K562 (cell line): Measurements from ENCODE around the gene LMAN2L. TPM values are rescaled to one million over a fixed set of nuclear protein-coding genes. Genes with fewer than 3 reads are reported as not detected.

Source experiments
- ATAC-seq: fragments of 200-7000 bp; cut with Tn5 transposase; 3 replicates; pipeline ENCODE4 v1.9.1; 2020; ENCODE audit warnings: moderate library complexity
- BruUV-seq: library from RNA; stranded (reverse); fragments of 400-500 nt; replicated peaks from 2 replicates; lab custom pipeline; 2021; lab: Mats Ljungman, UMichigan
- CTCF ChIA-PET: fragments of 300-600 bp; formaldehyde crosslinking; extraction: SDS; loops from one replicate; lab custom pipeline; 2021; ENCODE audit warnings: low intra/inter-chr PET ratio; lab: Yijun Ruan, JAX
- POLR2A ChIA-PET: fragments of 300-600, 350-650 bp; sonication (Branson Sonifier 250); formaldehyde crosslinking; extraction: SDS; loops from one replicate; lab custom pipeline; 2021; ENCODE audit warnings: antibody characterized with exemption, inconsistent platforms; lab: Yijun Ruan, JAX
- DNase-seq, 4 experiments: peaks; one replicate each; pipeline versions ENCODE4 v3.0.0 to v3.0.0-alpha.2; 2011 to 2018; ENCODE audit warnings: low spot score in 3 of 4, mixed read lengths in 3 of 4; ENCODE audit errors: extremely low read depth in 1 of 4
- FAIRE-seq: peaks from 2 replicates; lab custom pipeline; 2011; peaks lifted over from hg19 to GRCh38; lab: Jason Lieb, UNC
- H2AFZ ChIP-seq: 2 replicates; pipeline ENCODE4 v1.6.0; 2011; ENCODE audit warnings: low read depth, low read length, control low read depth, inconsistent platforms
- H3K27ac ChIP-seq: fragments of 200-600 bp; 3 replicates; pipeline ENCODE4 v1.8.0; 2011; ENCODE audit warnings: low read depth, mild to moderate bottlenecking, control low read depth, inconsistent platforms, low read length, moderate library complexity, mixed read lengths; ENCODE audit errors: extremely low read depth
- H3K27me3 ChIP-seq, 2 experiments: fragments of 300-600 bp in 1 of 2; 2 replicates in 1 of 2; 3 replicates in 1 of 2; pipeline versions ENCODE4 v1.6.0 to v1.8.0; 2011; ENCODE audit warnings: inconsistent platforms in 2 of 2, low read length in 2 of 2, mild to moderate bottlenecking in 1 of 2, mixed read lengths in 1 of 2, moderate library complexity in 1 of 2; ENCODE audit not compliant: control insufficient read depth in 2 of 2, insufficient read depth in 2 of 2
- H3K36me3 ChIP-seq: fragments of 300-600 bp; 3 replicates; pipeline ENCODE4 v1.8.0; 2011; ENCODE audit warnings: mild to moderate bottlenecking, low read length, inconsistent platforms; ENCODE audit not compliant: control insufficient read depth, insufficient read depth
- H3K4me1 ChIP-seq, 2 experiments: fragments of 200-600 bp in 1 of 2; replicated peaks in 1 of 2; 2 replicates in 1 of 2; 3 replicates in 1 of 2; pipeline versions ENCODE4 v1.5.1 to v1.8.0; 2011; ENCODE audit warnings: inconsistent platforms in 2 of 2, low read length in 2 of 2, mild to moderate bottlenecking in 1 of 2, mixed read lengths in 1 of 2, moderate library complexity in 1 of 2; ENCODE audit not compliant: control insufficient read depth in 2 of 2, insufficient read depth in 2 of 2
- H3K4me2 ChIP-seq: 2 replicates; pipeline ENCODE4 v1.6.1; 2011; ENCODE audit warnings: low read length, control low read depth, inconsistent platforms, mixed read lengths; ENCODE audit not compliant: insufficient read depth
- H3K4me3 ChIP-seq: fragments of 200-600 bp; sonication (generic), shearing (Covaris generic); 2 replicates; pipeline ENCODE4 v1.5.1; 2016; ENCODE audit warnings: control low read depth, inconsistent platforms
- H3K79me2 ChIP-seq: fragments of 200-600 bp; 3 replicates; pipeline ENCODE4 v1.8.0; 2011; ENCODE audit warnings: low read length, inconsistent platforms; ENCODE audit not compliant: control insufficient read depth, insufficient read depth
- H3K9ac ChIP-seq, 2 experiments: 2 replicates each; pipeline versions ENCODE4 v1.6.0 to v1.6.1; 2011; ENCODE audit warnings: low read depth in 2 of 2, low read length in 2 of 2, control low read depth in 1 of 2, inconsistent platforms in 1 of 2, mild to moderate bottlenecking in 1 of 2, mixed read lengths in 1 of 2; ENCODE audit not compliant: insufficient read depth in 1 of 2
- H3K9me1 ChIP-seq: one replicate; pipeline ENCODE4 v1.6.0; 2011; ENCODE audit warnings: inconsistent platforms, mild to moderate bottlenecking, low read length, moderate library complexity; ENCODE audit not compliant: control insufficient read depth, insufficient read depth
- H3K9me3 ChIP-seq: replicated peaks from 2 replicates; pipeline ENCODE4 v1.5.1; 2011; ENCODE audit warnings: low read depth, low read length, inconsistent platforms; ENCODE audit not compliant: control insufficient read depth, insufficient read depth
- H4K20me1 ChIP-seq: replicated peaks from 2 replicates; pipeline ENCODE4 v1.6.1; 2011; ENCODE audit warnings: low read length, inconsistent platforms, mixed read lengths; ENCODE audit not compliant: control insufficient read depth, insufficient read depth
- ATF1 ChIP-seq, 2 experiments: fragments of 450-650 bp in 1 of 2; IDR thresholded peaks; 2 replicates each; pipeline ENCODE4 v1.6.1; 2016; ENCODE audit warnings: missing compliant biosample characterization in 1 of 2, missing genetic modification characterization in 1 of 2
- CHD4 ChIP-seq: fragments of 200-600 bp; sonication (generic); IDR thresholded peaks from 3 replicates; pipeline ENCODE4 v1.6.1; 2012; ENCODE audit warnings: low read depth, mild to moderate bottlenecking, mixed read lengths, low read length, inconsistent platforms; ENCODE audit not compliant: insufficient read depth, insufficient replicate concordance, poor library complexity, severe bottlenecking
- CREB1 ChIP-seq, 2 experiments: sonication (generic) in 1 of 2; formaldehyde crosslinking in 1 of 2; IDR thresholded peaks; 2 replicates each; pipeline versions ENCODE4 v1.6.1 to v1.8.0; 2012 to 2022; ENCODE audit warnings: inconsistent platforms in 1 of 2, mild to moderate bottlenecking in 1 of 2, missing genetic modification reagents in 1 of 2, moderate library complexity in 1 of 2
- FOXJ3 ChIP-seq: sonication (generic); formaldehyde crosslinking; IDR thresholded peaks from 2 replicates; pipeline ENCODE4 v1.4.0; 2020; ENCODE audit warnings: mild to moderate bottlenecking, missing genetic modification reagents
- PHF8 ChIP-seq: fragments of 200-600 bp; sonication (generic); IDR thresholded peaks from 2 replicates; pipeline ENCODE4 v1.6.1; 2012; ENCODE audit warnings: mixed run types, mild to moderate bottlenecking, inconsistent platforms, low read length, moderate library complexity, borderline replicate concordance
- POLR2AphosphoS5 ChIP-seq: IDR thresholded peaks from 2 replicates; pipeline ENCODE4 v1.6.1; 2011; ENCODE audit warnings: mild to moderate bottlenecking, low read depth, low read length, moderate library complexity; ENCODE audit not compliant: control insufficient read depth, insufficient read depth
- TFAM ChIP-seq: fragments of 250-450 bp; sonication (Bioruptor Pico); conservative IDR thresholded peaks from 2 replicates; pipeline ENCODE4 v1.5.0; 2021; ENCODE audit warnings: mild to moderate bottlenecking, moderate library complexity
- ZNF77 ChIP-seq: fragments of 250-450 bp; sonication (Bioruptor Pico); IDR thresholded peaks from 2 replicates; pipeline ENCODE4 v1.5.0; 2020
- WGBS: fragments of 100-300 bp; shearing (Covaris generic); methylation state at CpG from one replicate; pipeline ENCODE4 v1.1.6; 2016; ENCODE audit warnings: low coverage, mixed read lengths; ENCODE audit not compliant: insufficient coverage; ENCODE audit errors: missing lambda C conversion rate; 5-methylcytosine and 5-hydroxymethylcytosine counted together
- in situ Hi-C: fragments of 300-500 bp; cut with MboI; formaldehyde crosslinking; loops from 4 replicates; pipeline ENCODE4 v1.15.0; 2018; ENCODE audit warnings: inconsistent platforms, mixed read lengths
- intact Hi-C: fragments of 100-400 bp; cut with micrococcal nuclease; formaldehyde crosslinking; loops from 2 replicates; pipeline ENCODE4 v1.14.2; 2022
- polyA plus RNA-seq, 8 experiments: library from polyadenylated mRNA; depleted of rRNA in 4 of 8; stranded (reverse) in 5 of 8; unstranded in 3 of 8; fragments of >200 nt; fragmentation: Nextera tagmentation in 2 of 8; fragmentation: Illumina TruSeq in 1 of 8; extraction: Ambion mirVana in 2 of 8; extraction: Trizol in 1 of 8; gene quantifications; 2 replicates each; pipeline versions ENCODE4 v1.2.1 to v1.2.3, GENCODE V29; 2011 to 2014; ENCODE audit warnings: inconsistent platforms in 1 of 8, missing spikeins in 1 of 8
- total RNA-seq, 7 experiments: library from RNA; depleted of rRNA in 6 of 7; stranded (reverse); fragments of >200 nt in 6 of 7; fragmentation: Illumina TruSeq in 2 of 7; extraction: Trizol in 2 of 7; gene quantifications; 2 replicates each; pipeline versions ENCODE4 v1.2.1 to v1.2.3, GENCODE V29; 2011 to 2021; ENCODE audit warnings: low replicate concordance in 1 of 7
- TF ChIP-seq, protein P1 (sequence below): fragments of 450-650 bp; IDR thresholded peaks from 2 replicates; pipeline ENCODE4 v1.6.1; 2016; ENCODE audit warnings: mild to moderate bottlenecking, moderate library complexity

Gene LMAN2L
- total and polyA plus RNA-seq, 9 of the 15 experiments (the other 6 are each of a cell fraction or from before 2014, with no cell fraction given), result 7.2 to 37.7 (median 12.5) TPM

DNA sequence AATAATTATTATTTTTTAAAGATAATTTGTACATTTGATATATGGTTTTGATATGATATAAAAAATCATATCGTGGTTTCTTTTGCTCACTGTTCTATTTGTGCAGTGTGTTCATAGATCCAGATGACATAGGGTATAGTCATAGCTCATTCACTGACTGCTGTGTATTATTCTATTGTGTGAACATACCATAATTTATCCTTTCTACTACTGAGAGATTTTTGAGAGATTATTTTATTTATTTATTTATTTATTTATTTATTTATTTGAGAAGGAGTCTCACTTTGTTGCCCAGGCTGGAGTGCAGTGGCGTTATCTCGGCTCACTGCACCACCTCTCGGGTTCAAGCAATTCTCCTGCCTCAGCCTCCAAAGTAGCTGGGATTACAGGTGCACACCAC lies 58.3 kb downstream of the LMAN2L start:
- ChIA-PET POLR2A (interaction anchor here (0.7 to 1.2 kb wide), 2 partner anchors 14 to 17 kb away, joined by 3 read pairs; no protein-coding TSS in a partner anchor), CTCF (no interaction called here)
- intact Hi-C loops, result no loop called here
- FAIRE-seq (no peak), DNase-seq (no peak), ATAC-seq (no peak)
- H3K4me1 ChIP-seq, result peaks cover 6 to 14% of the 10 kb centered on the region in 2 experiments; a peak in 3 of 5 replicates
- no peak overlapping the region for H2AFZ ChIP-seq
- peaks cover 24 to 56% of the 10 kb centered on the region in 2 experiments for H3K27me3 ChIP-seq
- no peaks in the 10 kb centered on the region for H3K79me2 ChIP-seq
- no peaks in the 10 kb centered on the region for H3K36me3 ChIP-seq
- 1% methylated on average over 4 of the region's 4 CpGs for WGBS
- no peak overlapping the region for H3K4me2 ChIP-seq
- no TSS peak for BruUV-seq
- H3K4me3 ChIP-seq, result no peak overlapping the region
- H3K9me3 ChIP-seq, result no peaks in the 10 kb centered on the region
- H3K9me1 ChIP-seq, result no peaks in the 10 kb centered on the region
- H3K9ac ChIP-seq, result no peak overlapping the region
- in situ Hi-C loops, result no loop called here
- no peak overlapping the region for H3K27ac ChIP-seq
- H4K20me1 ChIP-seq, result 0 out of 2 replicates have a peak, but pooled peaks cover 10% of the 10 kb centered on the region
- TF ChIP-seq PHF8 (no peak), ZNF77 (no peak), TFAM (CRISPR knock-in tag) (no peak), FOXJ3 (CRISPR knock-in tag) (no peak), CREB1 (IDR thresholded peaks at IDR 0.05) (no peak), CREB1 (CRISPR knock-in tag; IDR thresholded peaks at IDR 0.05) (no peak), ATF1 (CRISPR knock-in tag; IDR thresholded peaks at IDR 0.05) (no peak), ATF1 (tag; IDR thresholded peaks at IDR 0.05) (no peak), POLR2AphosphoS5 (no peak), CHD4 (no peak)
- TF ChIP-seq, protein P1, sequence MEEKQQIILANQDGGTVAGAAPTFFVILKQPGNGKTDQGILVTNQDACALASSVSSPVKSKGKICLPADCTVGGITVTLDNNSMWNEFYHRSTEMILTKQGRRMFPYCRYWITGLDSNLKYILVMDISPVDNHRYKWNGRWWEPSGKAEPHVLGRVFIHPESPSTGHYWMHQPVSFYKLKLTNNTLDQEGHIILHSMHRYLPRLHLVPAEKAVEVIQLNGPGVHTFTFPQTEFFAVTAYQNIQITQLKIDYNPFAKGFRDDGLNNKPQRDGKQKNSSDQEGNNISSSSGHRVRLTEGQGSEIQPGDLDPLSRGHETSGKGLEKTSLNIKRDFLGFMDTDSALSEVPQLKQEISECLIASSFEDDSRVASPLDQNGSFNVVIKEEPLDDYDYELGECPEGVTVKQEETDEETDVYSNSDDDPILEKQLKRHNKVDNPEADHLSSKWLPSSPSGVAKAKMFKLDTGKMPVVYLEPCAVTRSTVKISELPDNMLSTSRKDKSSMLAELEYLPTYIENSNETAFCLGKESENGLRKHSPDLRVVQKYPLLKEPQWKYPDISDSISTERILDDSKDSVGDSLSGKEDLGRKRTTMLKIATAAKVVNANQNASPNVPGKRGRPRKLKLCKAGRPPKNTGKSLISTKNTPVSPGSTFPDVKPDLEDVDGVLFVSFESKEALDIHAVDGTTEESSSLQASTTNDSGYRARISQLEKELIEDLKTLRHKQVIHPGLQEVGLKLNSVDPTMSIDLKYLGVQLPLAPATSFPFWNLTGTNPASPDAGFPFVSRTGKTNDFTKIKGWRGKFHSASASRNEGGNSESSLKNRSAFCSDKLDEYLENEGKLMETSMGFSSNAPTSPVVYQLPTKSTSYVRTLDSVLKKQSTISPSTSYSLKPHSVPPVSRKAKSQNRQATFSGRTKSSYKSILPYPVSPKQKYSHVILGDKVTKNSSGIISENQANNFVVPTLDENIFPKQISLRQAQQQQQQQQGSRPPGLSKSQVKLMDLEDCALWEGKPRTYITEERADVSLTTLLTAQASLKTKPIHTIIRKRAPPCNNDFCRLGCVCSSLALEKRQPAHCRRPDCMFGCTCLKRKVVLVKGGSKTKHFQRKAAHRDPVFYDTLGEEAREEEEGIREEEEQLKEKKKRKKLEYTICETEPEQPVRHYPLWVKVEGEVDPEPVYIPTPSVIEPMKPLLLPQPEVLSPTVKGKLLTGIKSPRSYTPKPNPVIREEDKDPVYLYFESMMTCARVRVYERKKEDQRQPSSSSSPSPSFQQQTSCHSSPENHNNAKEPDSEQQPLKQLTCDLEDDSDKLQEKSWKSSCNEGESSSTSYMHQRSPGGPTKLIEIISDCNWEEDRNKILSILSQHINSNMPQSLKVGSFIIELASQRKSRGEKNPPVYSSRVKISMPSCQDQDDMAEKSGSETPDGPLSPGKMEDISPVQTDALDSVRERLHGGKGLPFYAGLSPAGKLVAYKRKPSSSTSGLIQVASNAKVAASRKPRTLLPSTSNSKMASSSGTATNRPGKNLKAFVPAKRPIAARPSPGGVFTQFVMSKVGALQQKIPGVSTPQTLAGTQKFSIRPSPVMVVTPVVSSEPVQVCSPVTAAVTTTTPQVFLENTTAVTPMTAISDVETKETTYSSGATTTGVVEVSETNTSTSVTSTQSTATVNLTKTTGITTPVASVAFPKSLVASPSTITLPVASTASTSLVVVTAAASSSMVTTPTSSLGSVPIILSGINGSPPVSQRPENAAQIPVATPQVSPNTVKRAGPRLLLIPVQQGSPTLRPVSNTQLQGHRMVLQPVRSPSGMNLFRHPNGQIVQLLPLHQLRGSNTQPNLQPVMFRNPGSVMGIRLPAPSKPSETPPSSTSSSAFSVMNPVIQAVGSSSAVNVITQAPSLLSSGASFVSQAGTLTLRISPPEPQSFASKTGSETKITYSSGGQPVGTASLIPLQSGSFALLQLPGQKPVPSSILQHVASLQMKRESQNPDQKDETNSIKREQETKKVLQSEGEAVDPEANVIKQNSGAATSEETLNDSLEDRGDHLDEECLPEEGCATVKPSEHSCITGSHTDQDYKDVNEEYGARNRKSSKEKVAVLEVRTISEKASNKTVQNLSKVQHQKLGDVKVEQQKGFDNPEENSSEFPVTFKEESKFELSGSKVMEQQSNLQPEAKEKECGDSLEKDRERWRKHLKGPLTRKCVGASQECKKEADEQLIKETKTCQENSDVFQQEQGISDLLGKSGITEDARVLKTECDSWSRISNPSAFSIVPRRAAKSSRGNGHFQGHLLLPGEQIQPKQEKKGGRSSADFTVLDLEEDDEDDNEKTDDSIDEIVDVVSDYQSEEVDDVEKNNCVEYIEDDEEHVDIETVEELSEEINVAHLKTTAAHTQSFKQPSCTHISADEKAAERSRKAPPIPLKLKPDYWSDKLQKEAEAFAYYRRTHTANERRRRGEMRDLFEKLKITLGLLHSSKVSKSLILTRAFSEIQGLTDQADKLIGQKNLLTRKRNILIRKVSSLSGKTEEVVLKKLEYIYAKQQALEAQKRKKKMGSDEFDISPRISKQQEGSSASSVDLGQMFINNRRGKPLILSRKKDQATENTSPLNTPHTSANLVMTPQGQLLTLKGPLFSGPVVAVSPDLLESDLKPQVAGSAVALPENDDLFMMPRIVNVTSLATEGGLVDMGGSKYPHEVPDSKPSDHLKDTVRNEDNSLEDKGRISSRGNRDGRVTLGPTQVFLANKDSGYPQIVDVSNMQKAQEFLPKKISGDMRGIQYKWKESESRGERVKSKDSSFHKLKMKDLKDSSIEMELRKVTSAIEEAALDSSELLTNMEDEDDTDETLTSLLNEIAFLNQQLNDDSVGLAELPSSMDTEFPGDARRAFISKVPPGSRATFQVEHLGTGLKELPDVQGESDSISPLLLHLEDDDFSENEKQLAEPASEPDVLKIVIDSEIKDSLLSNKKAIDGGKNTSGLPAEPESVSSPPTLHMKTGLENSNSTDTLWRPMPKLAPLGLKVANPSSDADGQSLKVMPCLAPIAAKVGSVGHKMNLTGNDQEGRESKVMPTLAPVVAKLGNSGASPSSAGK, result no peak
